SK-N-SH (cell line): ENCODE results near the gene KHNYN. TPM values are rescaled to one million over a fixed set of nuclear protein-coding genes. Genes with fewer than 3 reads are reported as not detected.

Source experiments
- CTCF ChIA-PET: fragments of 300-600, 350-600 bp; formaldehyde crosslinking; extraction: SDS; loops from one replicate; lab custom pipeline; 2021; lab: Yijun Ruan, JAX
- POLR2A ChIA-PET: fragments of 350-600 bp; sonication (Branson Sonifier 250); formaldehyde crosslinking; extraction: SDS; loops from one replicate; lab custom pipeline; 2020; ENCODE audit warnings: antibody characterized with exemption, inconsistent platforms; lab: Yijun Ruan, JAX
- DNase-seq: peaks from one replicate; pipeline ENCODE4 v3.0.0; 2012
- H2AFZ ChIP-seq: fragments of 200-600 bp; sonication (generic); 2 replicates; pipeline ENCODE4 v1.8.1; 2016; ENCODE audit warnings: antibody characterized with exemption, mild to moderate bottlenecking, low read depth
- H3F3A ChIP-seq: fragments of 200-600 bp; sonication (generic); replicated peaks from 2 replicates; pipeline ENCODE3; 2016; ENCODE audit warnings: antibody characterized with exemption, mild to moderate bottlenecking; ENCODE audit not compliant: insufficient read depth
- H3K27ac ChIP-seq, 2 experiments: fragments of 200-500 bp in 1 of 2; fragments of 200-600 bp in 1 of 2; sonication (Bioruptor generic) in 1 of 2; sonication (generic), shearing (Covaris generic) in 1 of 2; 2 replicates each; pipeline versions ENCODE4 v1.5.1 to v1.6.1; 2014 to 2016; ENCODE audit warnings: low read depth in 2 of 2, inconsistent platforms in 1 of 2, low read length in 1 of 2, mild to moderate bottlenecking in 1 of 2, mixed read lengths in 1 of 2
- H3K27me3 ChIP-seq: fragments of 200-600 bp; sonication (generic), shearing (Covaris generic); 2 replicates; pipeline ENCODE4 v1.6.1; 2016; ENCODE audit warnings: mixed run types; ENCODE audit not compliant: insufficient read depth
- H3K36me3 ChIP-seq, 2 experiments: fragments of 200-500 bp in 1 of 2; fragments of 200-600 bp in 1 of 2; sonication (Bioruptor generic) in 1 of 2; sonication (generic) in 1 of 2; replicated peaks in 1 of 2; 2 replicates each; pipeline versions ENCODE3 to v1.5.1; 2014 to 2016; ENCODE audit warnings: low read length in 1 of 2, mild to moderate bottlenecking in 1 of 2; ENCODE audit not compliant: insufficient read depth in 2 of 2, control insufficient read depth in 1 of 2
- H3K4me1 ChIP-seq, 2 experiments: fragments of 200-500 bp in 1 of 2; fragments of 200-600 bp in 1 of 2; sonication (Bioruptor generic) in 1 of 2; sonication (generic), shearing (Covaris generic) in 1 of 2; 2 replicates each; pipeline versions ENCODE4 v1.5.1 to v1.6.1; 2014 to 2016; ENCODE audit warnings: low read depth in 1 of 2, low read length in 1 of 2, mixed run types in 1 of 2; ENCODE audit not compliant: insufficient read depth in 2 of 2, control insufficient read depth in 1 of 2
- H3K4me2 ChIP-seq: fragments of 200-600 bp; sonication (generic), shearing (Covaris generic); 2 replicates; pipeline ENCODE4 v1.6.1; 2017; ENCODE audit warnings: mixed run types
- H3K4me3 ChIP-seq, 2 experiments: fragments of 200-500 bp in 1 of 2; fragments of 200-600 bp in 1 of 2; sonication (Bioruptor generic) in 1 of 2; sonication (generic), shearing (Covaris generic) in 1 of 2; 2 replicates each; pipeline versions ENCODE4 v1.5.1 to v1.8.1; 2014 to 2016; ENCODE audit warnings: low read depth in 2 of 2, inconsistent platforms in 1 of 2, low read length in 1 of 2, mild to moderate bottlenecking in 1 of 2, mixed read lengths in 1 of 2, moderate library complexity in 1 of 2
- H3K79me2 ChIP-seq: fragments of 200-600 bp; sonication (generic); 2 replicates; pipeline ENCODE4 v1.8.1; 2017; ENCODE audit warnings: mild to moderate bottlenecking; ENCODE audit not compliant: insufficient read depth
- H3K9ac ChIP-seq: fragments of 200-600 bp; sonication (generic); 2 replicates; pipeline ENCODE4 v1.6.1; 2017; ENCODE audit warnings: mixed run types
- H3K9me2 ChIP-seq: fragments of 200-600 bp; sonication (generic); 2 replicates; pipeline ENCODE4 v1.6.1; 2017; ENCODE audit warnings: mixed run types
- H3K9me3 ChIP-seq: fragments of 200-600 bp; sonication (generic); 2 replicates; pipeline ENCODE4 v1.6.1; 2017; ENCODE audit warnings: mixed run types, mild to moderate bottlenecking, moderate library complexity
- H4K20me1 ChIP-seq: fragments of 200-600 bp; sonication (generic); 2 replicates; pipeline ENCODE4 v1.6.1; 2017; ENCODE audit warnings: mild to moderate bottlenecking, mixed run types; ENCODE audit not compliant: insufficient read depth
- CHD2 ChIP-seq: fragments of 150-350 bp; IDR thresholded peaks from 2 replicates; pipeline ENCODE4 v1.6.1; 2018; ENCODE audit warnings: low read length; ENCODE audit not compliant: partially characterized antibody
- ELF1 ChIP-seq: IDR thresholded peaks from 2 replicates; pipeline ENCODE4 v1.4.0; 2012
- EP300 ChIP-seq, 2 experiments: IDR thresholded peaks; 2 replicates each; pipeline versions ENCODE4 v1.4.0 to v1.6.1; 2012; ENCODE audit warnings: borderline replicate concordance in 1 of 2, low read depth in 1 of 2, low read length in 1 of 2
- EZH2phosphoT487 ChIP-seq: fragments of 200-600 bp; sonication (generic); IDR thresholded peaks from 2 replicates; pipeline ENCODE4 v1.6.1; 2017; ENCODE audit warnings: low read depth, mixed run types, mild to moderate bottlenecking, antibody characterized with exemption, moderate library complexity, borderline replicate concordance
- FOSL2 ChIP-seq: IDR thresholded peaks from 2 replicates; pipeline ENCODE4 v1.4.0; 2012; ENCODE audit warnings: low read depth, mild to moderate bottlenecking, moderate library complexity, borderline replicate concordance
- FOXM1 ChIP-seq: IDR thresholded peaks from 2 replicates; pipeline ENCODE4 v1.4.0; 2012; ENCODE audit warnings: low read depth, mild to moderate bottlenecking
- GATA2 ChIP-seq: sonication (generic); formaldehyde crosslinking; IDR thresholded peaks from 2 replicates; pipeline ENCODE4 v1.5.0; 2020; ENCODE audit warnings: mild to moderate bottlenecking, missing genetic modification reagents
- IRF3 ChIP-seq: fragments of 150-350 bp; IDR thresholded peaks from 2 replicates; pipeline ENCODE4 v1.6.1; 2016; ENCODE audit warnings: mild to moderate bottlenecking, low read depth, low read length
- JUND ChIP-seq: IDR thresholded peaks from 2 replicates; pipeline ENCODE4 v1.4.0; 2012
- MXI1 ChIP-seq: IDR thresholded peaks from 2 replicates; pipeline ENCODE4 v1.6.1; 2012; ENCODE audit warnings: mild to moderate bottlenecking, low read depth, low read length, improper control_type of control experiment
- NFIC ChIP-seq: IDR thresholded peaks from 2 replicates; pipeline ENCODE4 v1.4.0; 2012; ENCODE audit warnings: borderline replicate concordance
- NRF1 ChIP-seq: IDR thresholded peaks from 2 replicates; pipeline ENCODE4 v1.6.1; 2012; ENCODE audit warnings: low read depth, mild to moderate bottlenecking, low read length
- PBX3 ChIP-seq: IDR thresholded peaks from 2 replicates; pipeline ENCODE4; 2012
- POLR2AphosphoS5 ChIP-seq: IDR thresholded peaks from 2 replicates; pipeline ENCODE4 v1.6.1; 2012; ENCODE audit warnings: low read depth, low read length
- RCOR1 ChIP-seq: fragments of 150-350 bp; IDR thresholded peaks from 2 replicates; pipeline ENCODE4 v1.6.1; 2017; ENCODE audit warnings: antibody characterized with exemption, low read length
- RXRA ChIP-seq: IDR thresholded peaks from 2 replicates; pipeline ENCODE4 v1.4.0; 2012; ENCODE audit warnings: low read depth, mild to moderate bottlenecking, borderline replicate concordance
- SMC3 ChIP-seq: IDR thresholded peaks from 2 replicates; pipeline ENCODE4 v1.6.1; 2012; ENCODE audit warnings: low read depth, low read length, improper control_type of control experiment
- TEAD4 ChIP-seq: IDR thresholded peaks from 2 replicates; pipeline ENCODE4 v1.4.0; 2012; ENCODE audit warnings: mild to moderate bottlenecking, borderline replicate concordance; ENCODE audit not compliant: insufficient read depth
- YY1 ChIP-seq: IDR thresholded peaks from 2 replicates; pipeline ENCODE4 v1.4.0; 2012; ENCODE audit warnings: low read depth, mild to moderate bottlenecking
- ZBTB33 ChIP-seq: IDR thresholded peaks from 2 replicates; pipeline ENCODE4 v1.4.0; 2012; ENCODE audit warnings: low read depth, borderline replicate concordance
- WGBS: methylation state at CpG from one replicate; pipeline ENCODE4 v1.1.6; 2017; ENCODE audit warnings: low lambda C conversion rate; 5-methylcytosine and 5-hydroxymethylcytosine counted together
- polyA plus RNA-seq, 3 experiments: library from polyadenylated mRNA; depleted of rRNA; stranded (reverse); fragments of >200 nt; gene quantifications; 2 replicates each; pipeline ENCODE4 v1.2.3, GENCODE V29; 2012

KHNYN gene
- polyA plus RNA-seq, 1 of the 3 experiments (the other 2 are of a cell fraction), result 18.3 TPM

GRCh38 chr14:24437020-24437735 lies 7.4 kb downstream of the KHNYN start (continued):
- TF ChIP-seq RXRA (no peak), RCOR1 (no peak), TEAD4 (no peak), YY1 (no peak), JUND (no peak)

- no peaks in the 10 kb centered on the region for H3K9me2 ChIP-seq
- H3K4me1 ChIP-seq, result peaks cover 3 to 17% of the 10 kb centered on the region in 2 experiments; a peak in 2 of 4 replicates
- H4K20me1 ChIP-seq, result peaks cover 7% of the 10 kb centered on the region
- no peaks in the 10 kb centered on the region for H3K27me3 ChIP-seq
- H3K4me2 ChIP-seq, result no peak overlapping the region
- no peak for DNase-seq
- ChIA-PET CTCF (interaction anchor here (0.9 to 16.4 kb wide), 25 partner anchors 16 to 195 kb away, joined by 3 to 445 read pairs (median 16); partner anchors contain the start of genes ADCY4, CIDEB, DHRS1 and LTB4R), POLR2A (interaction anchor here (0.9 to 2.2 kb wide), 3 partner anchors 72 to 222 kb away, joined by 3 to 14 read pairs (median 10); partner anchors contain the start of gene MDP1)
- no peak overlapping the region for H3K4me3 ChIP-seq
- TF ChIP-seq EP300 (IDR thresholded peaks at IDR 0.05; ENCODE audit: borderline replicate concordance in 1 of 2, low read depth in 1 of 2, low read length in 1 of 2) (no peak), IRF3 (no peak), CHD2 (no peak), POLR2AphosphoS5 (no peak), ELF1 (no peak), EZH2phosphoT487 (no peak), GATA2 (no peak), NFIC (no peak), YY1 (no peak), ZBTB33 (no peak), SMC3 (no peak), TEAD4 (no peak), FOSL2 (no peak), NRF1 (no peak), FOXM1 (no peak), PBX3 (no peak), MXI1 (no peak)
- H3K9ac ChIP-seq, result no peak overlapping the region
- peaks cover 42 to 71% of the 10 kb centered on the region in 2 experiments for H3K36me3 ChIP-seq
- peaks cover 28% of the 10 kb centered on the region for H3K79me2 ChIP-seq
- no peak overlapping the region for H3K27ac ChIP-seq
- peaks cover 34% of the 10 kb centered on the region for H3F3A ChIP-seq
- WGBS, result 91% methylated on average over 2 of the region's 2 CpGs
- H3K9me3 ChIP-seq, result no peaks in the 10 kb centered on the region
- H2AFZ ChIP-seq, result no peak overlapping the region
Measured at GRCh38 chr14:24437736-24438067, 7.9 kb downstream of the KHNYN start.
